Neural cell (in vitro differentiated cells): ENCODE measurements around the gene PRSS50. TPM values are rescaled to one million over a fixed set of nuclear protein-coding genes. Genes with fewer than 3 reads are reported as not detected.

Experiments used
- H2AFZ ChIP-seq: fragments of 200-600, 300-800 bp; sonication (generic), shearing (Covaris generic); 2 replicates; pipeline ENCODE4 v1.6.0; 2014; ENCODE audit warnings: low read depth, mild to moderate bottlenecking, antibody characterized with exemption, low read length, moderate library complexity
- H3F3A ChIP-seq: fragments of 200-600 bp; shearing (Covaris generic); 2 replicates; pipeline ENCODE4 v1.6.1; 2016; ENCODE audit warnings: mild to moderate bottlenecking, moderate library complexity, mixed read lengths, antibody characterized with exemption, low read length; ENCODE audit not compliant: insufficient read depth, poor library complexity, severe bottlenecking
- H3K27ac ChIP-seq: fragments of 200-600, 300-800 bp; sonication (generic), shearing (Covaris generic); 2 replicates; pipeline ENCODE4 v1.5.1; 2014; ENCODE audit warnings: mild to moderate bottlenecking, low read length, moderate library complexity
- H3K27me3 ChIP-seq: fragments of 300-800, 200-600 bp; sonication (generic), shearing (Covaris generic); 2 replicates; pipeline ENCODE4 v1.6.0; 2014; ENCODE audit warnings: mild to moderate bottlenecking, low read depth, low read length, moderate library complexity; ENCODE audit not compliant: insufficient read depth
- H3K36me3 ChIP-seq: fragments of 300-800, 200-600 bp; sonication (generic), shearing (Covaris generic); 2 replicates; pipeline ENCODE4 v1.5.1; 2014; ENCODE audit warnings: mild to moderate bottlenecking, antibody characterized with exemption, low read length, moderate library complexity; ENCODE audit not compliant: insufficient read depth
- H3K4me2 ChIP-seq: fragments of 300-800, 200-600 bp; sonication (generic), shearing (Covaris generic); 2 replicates; pipeline ENCODE4 v1.6.0; 2014; ENCODE audit warnings: mild to moderate bottlenecking, low read length
- H3K4me3 ChIP-seq: fragments of 300-800, 200-600 bp; sonication (generic), shearing (Covaris generic); 2 replicates; pipeline ENCODE4 v1.5.1; 2014; ENCODE audit warnings: mild to moderate bottlenecking, low read length, moderate library complexity
- H3K79me2 ChIP-seq: fragments of 200-600 bp; shearing (Covaris generic); replicated peaks from 2 replicates; pipeline ENCODE4 v1.6.0; 2014; ENCODE audit warnings: mild to moderate bottlenecking, low read length, moderate library complexity; ENCODE audit not compliant: insufficient read depth
- H3K9ac ChIP-seq: fragments of 300-800, 200-600 bp; sonication (generic), shearing (Covaris generic); 2 replicates; pipeline ENCODE4 v1.6.1; 2016; ENCODE audit warnings: mild to moderate bottlenecking, low read length, mixed read lengths
- H3K9me2 ChIP-seq: fragments of 200-600 bp; shearing (Covaris generic); 2 replicates; pipeline ENCODE4 v1.6.1; 2016; ENCODE audit warnings: mild to moderate bottlenecking, low read length, mixed read lengths; ENCODE audit not compliant: insufficient read depth
- H3K9me3 ChIP-seq: fragments of 200-600, 300-800 bp; sonication (generic), shearing (Covaris generic); 2 replicates; pipeline ENCODE4 v1.6.1; 2016; ENCODE audit warnings: mild to moderate bottlenecking, mixed run types, low read length, moderate library complexity, mixed read lengths
- H4K20me1 ChIP-seq: fragments of 200-600 bp; shearing (Covaris generic); 2 replicates; pipeline ENCODE4 v1.6.1; 2016; ENCODE audit warnings: mild to moderate bottlenecking, mixed run types; ENCODE audit not compliant: insufficient read depth
- CTCF ChIP-seq: fragments of 450-650 bp; IDR thresholded peaks from 2 replicates; pipeline ENCODE4 v1.5.1; 2014; ENCODE audit warnings: antibody characterized with exemption, mild to moderate bottlenecking, moderate library complexity; ENCODE audit not compliant: poor library complexity, severe bottlenecking
- EP300 ChIP-seq: fragments of 450-650 bp; conservative IDR thresholded peaks from 2 replicates; pipeline ENCODE4 v1.6.1; 2014; ENCODE audit warnings: antibody characterized with exemption, mild to moderate bottlenecking, moderate library complexity; ENCODE audit not compliant: poor library complexity, severe bottlenecking
- EZH2 ChIP-seq: fragments of 200-600, 300-800 bp; shearing (Covaris generic), sonication (generic); IDR thresholded peaks from 2 replicates; pipeline ENCODE4 v1.6.1; 2014; ENCODE audit warnings: antibody characterized with exemption, low read length, borderline replicate concordance, mild to moderate bottlenecking; ENCODE audit not compliant: insufficient read depth, poor library complexity, severe bottlenecking
- MXI1 ChIP-seq: fragments of 450-650 bp; conservative IDR thresholded peaks from 2 replicates; pipeline ENCODE4 v1.6.1; 2014; ENCODE audit warnings: antibody characterized with exemption, mild to moderate bottlenecking; ENCODE audit not compliant: poor library complexity, severe bottlenecking
- POLR2AphosphoS5 ChIP-seq: IDR thresholded peaks from 2 replicates; pipeline ENCODE4 v1.6.1; 2012
- RAD21 ChIP-seq: fragments of 450-650 bp; conservative IDR thresholded peaks from 2 replicates; pipeline ENCODE4 v1.6.1; 2014; ENCODE audit warnings: antibody characterized with exemption, mild to moderate bottlenecking, moderate library complexity
- REST ChIP-seq: IDR thresholded peaks from 2 replicates; pipeline ENCODE4 v1.6.1; 2012; ENCODE audit warnings: borderline replicate concordance
- SMC3 ChIP-seq: fragments of 450-650 bp; conservative IDR thresholded peaks from 2 replicates; pipeline ENCODE4 v1.6.1; 2014; ENCODE audit warnings: antibody characterized with exemption, mild to moderate bottlenecking, moderate library complexity; ENCODE audit not compliant: poor library complexity
- TAF1 ChIP-seq: IDR thresholded peaks from 2 replicates; pipeline ENCODE4 v1.6.1; 2012; ENCODE audit warnings: low read depth
- polyA minus RNA-seq: library from RNA; depleted of rRNA, polyadenylated mRNA; stranded (reverse); fragments of >200 nt; gene quantifications from 2 replicates; pipeline ENCODE4 v1.2.3, GENCODE V29; 2014
- polyA plus RNA-seq: library from polyadenylated mRNA; depleted of rRNA; stranded (reverse); fragments of >200 nt; gene quantifications from 2 replicates; pipeline ENCODE4 v1.2.3, GENCODE V29; 2014

PRSS50 gene, protein sequence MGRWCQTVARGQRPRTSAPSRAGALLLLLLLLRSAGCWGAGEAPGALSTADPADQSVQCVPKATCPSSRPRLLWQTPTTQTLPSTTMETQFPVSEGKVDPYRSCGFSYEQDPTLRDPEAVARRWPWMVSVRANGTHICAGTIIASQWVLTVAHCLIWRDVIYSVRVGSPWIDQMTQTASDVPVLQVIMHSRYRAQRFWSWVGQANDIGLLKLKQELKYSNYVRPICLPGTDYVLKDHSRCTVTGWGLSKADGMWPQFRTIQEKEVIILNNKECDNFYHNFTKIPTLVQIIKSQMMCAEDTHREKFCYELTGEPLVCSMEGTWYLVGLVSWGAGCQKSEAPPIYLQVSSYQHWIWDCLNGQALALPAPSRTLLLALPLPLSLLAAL
- polyA plus RNA-seq (not detected in 2 replicates), polyA minus RNA-seq (not detected in 2 replicates)

DNA sequence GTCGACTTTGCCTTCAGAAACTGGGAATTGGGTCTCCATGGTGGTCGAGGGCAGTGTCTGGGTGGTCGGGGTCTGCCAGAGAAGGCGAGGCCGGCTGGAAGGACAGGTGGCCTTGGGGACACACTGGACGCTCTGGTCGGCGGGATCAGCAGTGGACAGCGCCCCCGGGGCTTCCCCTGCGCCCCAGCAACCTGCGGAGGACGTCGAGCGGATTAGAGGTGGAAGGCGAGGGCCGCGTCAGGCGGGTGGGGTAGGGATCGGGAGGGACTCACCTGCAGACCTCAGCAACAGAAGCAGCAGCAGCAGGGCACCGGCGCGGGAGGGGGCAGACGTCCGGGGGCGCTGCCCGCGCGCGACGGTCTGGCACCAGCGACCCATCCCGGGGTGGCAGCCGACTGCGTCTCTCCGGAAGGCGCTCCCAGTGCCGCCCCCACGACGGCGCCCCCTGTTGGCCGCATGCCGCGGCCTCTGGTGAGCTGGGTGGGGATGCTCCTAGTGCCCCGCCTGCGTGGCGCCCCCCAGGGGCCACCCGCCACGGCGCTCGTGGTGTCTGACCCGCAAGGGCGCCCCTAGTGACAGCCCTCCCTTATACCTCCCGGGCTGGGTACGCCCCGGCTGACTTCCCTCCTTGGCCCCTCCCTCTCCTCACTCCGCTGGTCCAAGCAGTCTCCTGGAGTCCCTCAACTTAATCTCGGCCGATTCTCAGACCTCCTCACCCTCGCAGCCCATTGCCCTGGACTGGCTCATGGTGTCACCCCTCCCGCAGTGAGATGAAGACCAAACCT, at the start of gene PRSS50:
TSS of gene PRSS50 (minus strand) at position 423 of the 785 bp plus-strand sequence. CDS start at position 378, 45 bp downstream.
- Histone ChIP-seq H3K27ac (no peak within 1 kb of the TSS), H3K36me3 (no peaks in the 10 kb centered on the region), H3K4me2 (no peak within 1 kb of the TSS), H3K9ac (no peak within 1 kb of the TSS), H3K4me3 (no peak within 1 kb of the TSS), H3K9me3 (no peaks in the 10 kb centered on the region), H3F3A (no peaks in the 10 kb centered on the region), H3K9me2 (no peaks in the 10 kb centered on the region), H3K79me2 (no peaks in the 10 kb centered on the region), H3K27me3 (no peaks in the 10 kb centered on the region), H4K20me1 (no peaks in the 10 kb centered on the region), H2AFZ (no peak within 1 kb of the TSS)
- no peak for TF ChIP-seq TAF1
- TF ChIP-seq EP300: no peak
- TF ChIP-seq MXI1: no peak
- no peak for TF ChIP-seq POLR2AphosphoS5
- TF ChIP-seq RAD21: no peak
- no peak for TF ChIP-seq EZH2
- TF ChIP-seq REST: no peak
- no peak for TF ChIP-seq SMC3
- no peak for TF ChIP-seq CTCF

DNA sequence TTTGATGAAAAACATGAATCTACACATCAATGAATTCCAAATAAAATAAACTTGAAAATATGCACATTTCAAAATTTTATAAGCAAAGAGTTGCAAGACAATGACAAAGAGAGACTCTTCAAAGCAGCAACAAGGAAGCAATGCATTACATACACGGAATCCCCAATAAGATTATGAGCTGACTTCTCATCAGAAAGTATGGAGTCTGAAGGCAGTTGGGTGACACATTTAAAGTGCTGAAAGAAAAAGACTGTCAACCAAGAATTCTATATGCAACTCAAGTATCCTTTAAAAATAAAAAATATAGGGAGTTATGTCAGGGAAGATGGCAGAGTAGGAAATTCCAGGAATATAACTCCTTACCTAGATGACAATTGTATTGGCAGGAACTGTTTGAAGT, 46.5 kb upstream of the PRSS50 start:
- H3K79me2 ChIP-seq: no peaks in the 10 kb centered on the region
- no peaks in the 10 kb centered on the region for H4K20me1 ChIP-seq
- no peak overlapping the region for H3K4me2 ChIP-seq
- TF ChIP-seq SMC3: no peak
- TF ChIP-seq EZH2: no peak
- no peak for TF ChIP-seq CTCF
- no peak for TF ChIP-seq RAD21
- no peak for TF ChIP-seq EP300
- TF ChIP-seq POLR2AphosphoS5: no peak
- TF ChIP-seq MXI1: no peak
- TF ChIP-seq REST: no peak
- no peak for TF ChIP-seq TAF1
- H3K9me3 ChIP-seq: no peaks in the 10 kb centered on the region
- no peak overlapping the region for H3K4me3 ChIP-seq
- no peak overlapping the region for H3K9ac ChIP-seq
- no peaks in the 10 kb centered on the region for H3K36me3 ChIP-seq
- H3K9me2 ChIP-seq: no peaks in the 10 kb centered on the region
- no peaks in the 10 kb centered on the region for H3K27me3 ChIP-seq
- no peaks in the 10 kb centered on the region for H3F3A ChIP-seq
- H3K27ac ChIP-seq: no peak overlapping the region
- no peak overlapping the region for H2AFZ ChIP-seq
